ENCODE results near the gene UBTD2.
A peak's percentile ranks its signal among the peaks of the same experiment; 100 is the strongest.

UBTD2 gene

DNA sequence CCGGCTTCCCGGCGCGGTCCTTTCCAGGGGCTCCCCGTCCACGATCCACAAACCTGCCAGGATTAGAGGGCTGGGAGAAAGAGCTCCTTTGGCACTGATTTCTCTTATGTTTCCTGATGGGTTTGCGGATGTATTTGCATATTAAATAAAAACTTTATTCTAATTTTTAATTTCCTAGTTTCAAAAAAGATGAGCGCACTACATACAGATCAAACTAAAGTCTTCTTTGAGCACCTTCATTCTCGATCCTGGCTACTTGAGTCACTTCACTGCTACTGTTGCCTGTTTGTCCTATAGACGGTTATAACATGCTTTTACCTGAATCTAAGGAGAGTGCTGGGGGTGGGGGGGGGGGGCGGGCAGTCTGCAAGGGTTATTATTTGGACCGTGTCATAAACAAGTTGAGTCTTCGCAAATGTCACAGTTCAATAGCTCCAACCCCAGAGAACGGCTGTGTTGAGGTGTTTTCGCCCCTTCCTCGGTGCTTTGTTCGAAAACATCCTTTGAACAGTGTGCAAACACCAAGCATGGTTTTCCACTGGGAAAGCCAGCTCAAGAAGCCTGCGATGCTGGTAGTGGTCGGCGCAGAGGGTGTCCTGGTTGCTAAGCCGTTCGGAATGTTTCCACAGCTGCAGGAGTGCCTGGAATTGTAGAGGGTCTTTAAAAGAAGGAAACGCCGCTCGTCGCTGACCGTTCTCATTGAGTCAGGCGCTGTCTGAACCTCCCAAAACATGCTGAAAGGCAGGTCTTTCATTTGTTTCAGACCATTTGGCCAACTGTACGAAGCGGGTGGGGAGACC, 94.5 kb downstream of the UBTD2 start:
- no peak for DNase-seq

- peak; percentile 64 for DNase-seq
These were observed 95.3 kb downstream of the UBTD2 start, which contains the start of gene STK10 for GRCh38 chr5:172188033-172188892. Gene STK10, minus strand, starts transcription at chr5:172188224. Its CDS starts 182 bp downstream, at chr5:172188042.

DNA sequence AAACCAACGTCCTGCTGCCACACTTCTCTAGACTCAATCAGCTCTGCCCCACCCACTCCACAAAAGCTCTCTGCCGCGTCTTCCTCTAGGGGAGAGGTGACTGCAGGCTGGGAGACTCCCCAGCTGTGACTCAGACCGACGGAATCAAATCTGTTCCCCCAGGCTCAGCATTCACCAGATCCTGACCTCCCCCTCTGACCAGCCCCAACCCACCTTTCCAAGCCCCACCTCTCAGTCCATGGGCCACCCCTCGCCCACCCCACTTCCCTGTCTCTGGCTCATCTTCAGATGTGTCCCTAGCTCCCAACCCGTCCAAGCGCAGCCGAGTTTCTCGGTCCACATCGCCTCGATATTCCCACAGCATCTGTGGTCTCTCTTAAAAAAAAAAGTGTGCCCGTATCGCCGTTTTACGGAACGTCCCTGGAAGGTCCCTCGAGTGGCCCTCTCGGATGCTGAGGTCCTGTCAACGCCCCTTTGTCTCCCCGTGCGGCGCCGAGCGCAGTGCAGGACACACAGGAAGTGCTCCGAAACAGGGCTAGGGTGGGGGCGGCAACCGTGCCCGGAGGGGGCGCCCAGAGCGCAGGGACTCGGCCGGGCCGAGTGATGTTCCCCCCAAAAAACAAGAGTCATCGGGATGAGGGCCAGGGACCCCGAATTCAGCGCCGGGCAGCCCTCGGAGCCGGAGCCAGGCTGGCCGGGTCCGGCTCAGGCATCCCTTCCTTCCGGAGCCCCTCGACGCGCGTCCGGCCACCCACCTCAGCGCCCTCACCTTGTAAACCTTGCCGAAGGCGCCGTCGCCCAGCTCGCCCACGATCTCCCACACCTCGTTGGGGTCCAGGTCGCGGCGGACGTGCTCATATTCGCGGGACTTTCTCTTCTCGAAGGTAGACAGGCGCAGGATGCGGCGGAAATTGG, 96.2 kb downstream of the UBTD2 start:
- DNase-seq = no peak

GRCh38 chr5:172186114-172186695, 97.4 kb downstream of the UBTD2 start:
- DNase-seq = no peak

- no peak for DNase-seq
These were observed 98.5 kb downstream of the UBTD2 start for GRCh38 chr5:172185096-172185461.

DNA sequence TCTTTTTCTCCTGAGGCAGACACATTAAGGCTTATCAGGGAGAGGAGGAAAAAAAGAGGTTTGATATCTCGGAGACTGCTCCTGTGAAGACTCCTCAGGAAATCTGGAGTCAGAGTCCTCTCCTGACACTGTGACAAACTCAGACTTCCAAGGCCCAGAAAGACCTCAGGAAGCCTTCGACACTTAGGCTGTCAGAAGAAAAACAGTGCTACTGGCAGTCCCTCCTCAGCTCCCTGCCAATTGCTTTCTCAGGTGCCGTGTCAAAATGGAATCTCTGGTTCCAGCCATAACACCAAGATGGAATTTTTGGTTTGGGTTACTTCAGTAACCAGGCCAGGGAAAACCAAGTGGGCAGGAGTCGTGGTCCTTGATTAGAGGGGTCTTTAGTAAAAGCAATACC, 99.7 kb downstream of the UBTD2 start:
- DNase-seq = no peak

GRCh38 chr5:172182291-172182690, 101.3 kb downstream of the UBTD2 start:
- no peak for DNase-seq

DNA sequence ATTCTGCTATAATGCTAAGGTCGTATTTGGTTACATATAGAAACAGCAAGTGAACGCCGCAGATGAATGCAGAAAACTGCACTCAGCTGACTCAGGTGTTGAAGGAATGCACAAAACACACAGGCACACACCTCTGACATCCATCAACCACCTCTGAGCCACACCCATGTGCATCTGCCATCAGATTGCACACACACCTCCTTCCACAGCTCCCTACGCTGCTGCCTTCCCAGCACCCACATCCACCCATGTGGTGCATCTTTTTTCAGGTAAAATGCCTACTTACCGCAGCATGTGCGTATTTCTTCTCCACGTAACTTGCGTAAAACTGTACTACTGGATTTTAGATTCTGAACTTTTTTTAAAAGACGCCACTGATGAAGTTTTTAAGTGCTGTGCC, 102.6 kb downstream of the UBTD2 start:
- DNase-seq = no peak

DNA sequence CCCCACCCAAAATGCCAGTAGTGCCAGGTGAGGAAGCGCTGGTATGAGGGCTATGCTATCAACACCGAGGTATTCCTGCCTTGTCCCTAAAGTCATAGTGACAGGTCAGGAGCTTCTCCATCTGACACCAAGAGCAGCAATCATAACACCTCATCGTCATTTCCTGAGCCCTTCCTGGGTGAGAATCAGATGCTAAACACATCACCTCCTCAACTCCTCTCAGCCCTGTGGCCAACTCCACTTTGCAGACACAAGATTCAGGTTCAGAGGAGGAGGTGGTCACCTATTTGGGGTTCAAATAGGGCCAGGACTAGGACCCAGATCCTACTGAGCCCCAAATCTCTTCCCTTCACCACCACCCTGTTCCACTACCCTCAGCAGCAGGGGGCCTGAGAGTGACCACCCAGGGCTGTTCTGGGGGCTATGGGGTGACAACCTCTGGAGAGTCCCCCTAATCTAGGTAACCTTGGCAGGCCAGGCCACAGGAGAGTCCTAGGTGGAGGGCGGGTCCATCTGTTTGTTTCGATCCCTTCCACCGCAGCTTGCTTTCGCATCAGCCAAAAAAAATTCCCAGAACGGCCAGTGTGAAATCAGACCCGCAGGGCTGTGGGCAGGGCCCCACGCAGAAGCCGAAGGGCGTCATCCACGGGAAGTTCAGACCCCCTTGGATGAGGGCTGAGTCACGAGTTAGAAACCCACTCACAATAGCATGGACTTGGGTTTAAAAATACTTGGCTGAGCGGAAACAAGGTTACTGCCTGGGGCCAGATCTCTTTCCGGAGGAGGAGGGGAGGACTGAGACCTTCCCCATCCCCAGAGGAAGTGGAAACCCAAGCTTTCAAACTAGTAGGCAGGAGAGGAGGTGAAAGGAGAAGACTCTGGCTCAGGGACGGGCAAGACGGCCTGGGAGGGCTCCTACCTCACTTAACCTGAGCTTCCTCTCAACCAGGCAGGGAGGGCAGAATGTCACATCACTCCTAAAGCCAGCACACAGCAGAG, 104.3 kb downstream of the UBTD2 start:
- DNase-seq = no peak

DNA sequence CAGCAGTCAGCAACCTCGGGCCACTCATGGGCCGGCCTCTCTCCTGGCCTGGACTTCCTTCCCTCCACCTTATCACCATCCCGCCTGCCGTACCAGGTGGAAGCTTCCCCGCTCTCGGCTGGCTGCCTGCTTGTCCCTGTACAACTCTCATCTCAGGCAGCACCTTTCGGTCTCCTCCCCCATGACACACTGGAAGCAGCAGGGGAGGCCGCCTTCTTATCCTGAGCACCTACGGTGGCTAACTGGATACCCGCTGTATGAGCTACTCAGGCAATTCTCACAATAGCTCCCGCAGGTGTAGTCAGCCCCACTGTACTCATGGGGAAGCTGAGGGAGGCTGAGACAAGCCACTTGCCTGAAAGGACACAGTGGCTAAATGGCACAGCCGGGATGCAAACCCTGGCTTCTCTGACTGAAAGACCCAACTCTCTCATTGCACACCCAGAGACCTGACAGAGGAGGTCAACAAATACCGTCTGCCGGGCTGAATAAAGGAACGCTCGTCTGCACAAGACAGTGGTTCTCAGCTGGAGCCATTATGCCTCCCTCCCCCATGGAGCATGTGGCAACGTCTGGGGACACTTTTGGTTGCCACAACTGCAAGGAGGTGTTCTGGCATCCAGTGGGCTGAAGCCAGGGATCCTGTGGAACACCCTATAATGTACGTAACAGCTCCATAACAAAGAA, 105.1 kb downstream of the UBTD2 start:
- DNase-seq = no peak

DNA sequence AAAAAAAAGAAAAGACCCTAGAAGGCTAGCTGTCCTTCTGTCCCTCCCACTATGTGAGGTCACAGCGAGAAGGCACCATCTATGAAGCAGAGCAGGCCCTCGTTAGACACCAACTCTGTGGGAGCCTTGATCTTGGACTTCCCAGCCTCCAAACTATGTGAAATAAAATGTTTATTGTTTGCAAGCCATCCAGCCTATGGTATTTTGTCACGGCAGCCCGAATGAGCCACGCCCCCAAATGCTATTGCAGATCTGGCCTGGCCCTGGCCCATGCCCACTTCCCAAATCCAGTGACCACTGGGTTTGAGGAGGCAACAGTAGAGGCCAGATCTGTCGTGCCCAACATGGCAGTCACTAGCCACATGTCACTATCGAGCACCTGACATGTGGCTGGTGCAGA, 106.4 kb downstream of the UBTD2 start:
- no peak for DNase-seq

- no peak for DNase-seq
These were observed 108.3 kb downstream of the UBTD2 start for GRCh38 chr5:172175263-172175719.

GRCh38 chr5:172173564-172174153, 109.9 kb downstream of the UBTD2 start:
- no peak for DNase-seq

- no peak for DNase-seq
These were observed 110.5 kb downstream of the UBTD2 start for GRCh38 chr5:172172912-172173563.

- DNase-seq = no peak
These were observed 112.4 kb downstream of the UBTD2 start for GRCh38 chr5:172171118-172171517.

- DNase-seq = no peak
These were observed 113.3 kb downstream of the UBTD2 start for GRCh38 chr5:172170251-172170701.

- no peak for DNase-seq
These were observed 114.3 kb downstream of the UBTD2 start for GRCh38 chr5:172169216-172169615.

DNA sequence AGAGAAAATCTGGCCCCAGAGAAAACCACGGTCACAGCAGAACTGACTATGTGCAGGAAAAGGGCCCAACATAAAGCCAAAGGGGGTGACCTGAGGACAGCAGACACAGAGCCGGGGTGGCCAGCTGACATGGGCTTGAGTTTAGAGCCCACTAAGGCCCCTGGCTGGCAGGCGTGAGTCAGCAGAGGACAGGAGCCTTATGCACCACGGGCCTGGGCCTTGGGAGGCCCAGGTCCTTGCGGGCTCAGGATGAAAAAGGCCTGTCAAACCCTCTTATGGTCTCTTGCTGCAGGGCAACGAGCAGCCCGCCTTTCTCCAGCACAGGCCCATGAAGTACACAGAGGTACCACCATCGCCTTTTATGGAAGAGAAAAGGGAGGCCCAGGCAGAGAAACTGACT, 115.3 kb downstream of the UBTD2 start:
- DNase-seq = no peak

- DNase-seq = no peak
These were observed 115.7 kb downstream of the UBTD2 start for GRCh38 chr5:172167895-172168294.
